ENCODE data around the gene ZNF644.
A peak's percentile ranks its signal among the peaks of the same experiment; 100 is the strongest.
"Not testable (repeated sequence)": the region's sequence is repeated elsewhere in the genome, so short reads cannot be mapped to it uniquely, and the experiment has no call there.

Gene ZNF644

DNA sequence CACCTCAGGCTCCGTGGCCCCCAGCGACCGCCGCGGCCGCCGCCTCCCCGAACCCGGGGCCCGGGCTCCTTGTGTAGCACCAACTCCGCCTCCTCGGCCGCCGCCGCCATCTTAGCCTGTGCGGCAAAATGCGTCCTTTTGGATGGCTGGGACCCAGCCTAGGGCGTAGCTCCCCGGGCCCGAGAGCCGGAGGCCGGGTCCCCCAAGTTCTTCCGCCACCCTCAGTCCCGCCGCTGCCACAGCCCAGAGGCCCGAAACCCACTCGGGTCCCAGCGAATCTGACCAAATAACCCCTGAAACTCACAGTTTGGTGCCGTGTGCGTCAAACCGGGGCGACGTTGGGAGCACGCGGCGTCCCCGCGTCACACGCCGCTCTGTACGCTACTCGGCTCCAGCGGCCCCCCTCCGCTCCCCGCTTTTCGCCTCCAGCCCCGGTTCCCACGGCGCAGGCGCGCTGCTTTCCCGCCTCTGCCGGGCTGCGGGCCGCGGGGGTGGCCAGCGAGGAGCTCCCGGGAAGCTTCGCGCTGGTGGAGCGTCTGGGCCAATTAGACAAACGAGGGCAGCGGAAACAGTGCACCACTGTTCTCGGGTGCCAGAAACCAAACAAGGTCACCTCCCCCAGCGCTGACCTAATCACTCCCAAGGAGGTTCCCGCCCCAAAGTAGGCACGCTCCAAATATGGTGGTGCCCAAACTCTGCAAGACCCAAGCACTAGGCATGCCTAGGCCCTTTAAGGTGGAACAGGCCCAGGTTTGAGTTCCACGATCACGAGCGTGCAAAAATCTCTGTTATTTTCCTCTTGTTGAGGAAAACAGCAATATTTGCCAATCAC lies at the start of gene ZNF644:
Gene ZNF644, minus strand, starts transcription at position 350 of the 832 bp plus-strand sequence. CDS start 39,682 bp downstream, outside the sequence.
- peak; percentile 94 for DNase-seq

DNA sequence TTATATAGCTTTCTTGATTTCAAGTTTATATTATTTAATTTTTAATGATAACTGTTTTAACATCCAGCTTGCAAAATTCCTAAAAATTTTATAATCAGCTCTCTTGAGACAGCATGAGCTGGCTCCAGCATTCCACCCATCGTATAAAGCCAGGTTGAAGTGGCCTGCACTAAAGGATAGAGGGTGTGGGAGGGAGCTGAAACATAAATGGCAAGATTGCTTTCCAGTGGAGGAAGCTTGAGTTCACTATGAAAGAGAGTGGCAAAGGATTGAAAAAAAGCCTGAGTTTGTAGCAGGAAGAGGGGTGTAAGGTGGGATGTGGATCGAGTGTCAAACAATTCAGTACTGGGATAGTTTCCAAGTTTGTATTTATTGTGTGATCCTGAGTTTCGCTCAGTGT lies 48.5 kb upstream of the ZNF644 start:
- DNase-seq: peak; percentile 6

DNA sequence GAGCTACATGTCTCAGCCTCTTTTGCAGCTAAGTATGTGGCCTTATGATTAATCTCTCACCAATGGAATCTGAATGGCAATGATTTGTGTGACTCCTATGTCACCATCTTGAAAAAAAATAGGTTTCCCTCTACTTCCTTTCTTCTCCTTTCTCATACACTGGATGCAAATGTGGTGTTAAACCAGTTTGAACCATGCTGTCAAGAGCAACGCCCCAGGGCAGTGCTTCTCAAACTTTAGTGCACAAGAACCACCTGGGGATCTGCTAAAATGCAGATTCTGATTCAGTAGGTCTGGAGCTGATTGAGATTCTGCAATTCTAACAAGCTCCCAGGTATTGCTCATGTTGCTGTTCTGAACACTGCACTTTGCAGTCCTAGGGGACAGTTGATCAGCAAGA lies 44.7 kb upstream of the ZNF644 start:
- no peak for DNase-seq

DNA sequence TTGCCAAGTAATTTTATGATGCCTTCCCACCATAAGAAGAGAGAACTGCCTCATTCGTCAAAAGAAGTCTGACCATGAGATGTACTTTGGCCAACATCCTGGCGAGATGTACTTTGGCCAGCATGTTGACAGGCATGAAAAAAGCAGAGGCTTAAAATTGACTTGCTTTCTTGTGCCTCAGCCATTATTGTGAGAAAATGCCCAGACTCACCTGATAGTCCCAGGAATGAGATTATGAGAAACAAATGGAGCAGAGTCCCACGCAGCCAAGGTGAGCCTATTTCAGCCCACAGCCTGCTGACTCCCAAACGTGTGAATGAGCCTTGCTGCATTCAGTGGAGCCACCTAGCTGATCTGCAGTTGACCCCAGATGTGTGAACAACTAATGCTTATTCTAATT lies 43.5 kb upstream of the ZNF644 start:
- DNase-seq: no peak

DNA sequence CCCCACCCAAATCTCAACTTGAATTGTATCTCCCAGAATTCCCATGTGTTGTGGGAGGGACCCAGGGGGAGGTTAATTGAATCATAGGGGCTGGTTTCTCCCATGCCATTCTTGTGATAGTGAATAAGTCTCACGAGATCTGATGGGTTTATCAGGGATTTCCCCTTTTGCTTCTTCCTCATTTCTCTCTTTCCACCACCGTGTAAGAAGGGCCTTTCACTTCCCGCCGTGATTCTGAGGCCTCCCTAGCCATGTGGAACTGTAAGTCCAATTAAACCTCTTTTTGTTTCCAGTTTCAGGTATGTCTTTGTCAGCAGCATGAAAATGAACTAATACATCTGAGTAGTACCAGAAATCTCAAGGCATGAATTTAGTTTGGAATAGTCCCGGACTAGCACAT lies 41.6 kb upstream of the ZNF644 start:
- not testable (repeated sequence) for DNase-seq

DNA sequence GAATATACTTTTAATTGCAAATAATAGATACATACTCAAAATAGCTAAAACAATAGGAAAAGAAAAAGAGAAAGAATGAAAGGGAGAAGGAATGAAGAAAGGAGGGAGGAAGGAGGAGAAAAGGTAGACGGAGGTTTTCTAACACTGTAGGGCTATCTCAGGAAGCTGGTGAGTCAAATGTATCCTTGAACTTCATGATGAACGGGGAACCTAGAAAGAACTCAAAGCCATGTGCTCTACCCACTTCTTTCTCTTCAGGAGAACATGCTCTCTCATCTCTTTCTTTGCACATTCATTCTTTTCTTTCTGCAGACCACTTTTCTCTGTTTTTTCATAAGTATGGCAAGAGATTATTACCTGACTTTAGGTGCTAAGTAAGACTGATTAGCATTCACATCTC lies 37.3 kb upstream of the ZNF644 start:
- no peak for DNase-seq

DNA sequence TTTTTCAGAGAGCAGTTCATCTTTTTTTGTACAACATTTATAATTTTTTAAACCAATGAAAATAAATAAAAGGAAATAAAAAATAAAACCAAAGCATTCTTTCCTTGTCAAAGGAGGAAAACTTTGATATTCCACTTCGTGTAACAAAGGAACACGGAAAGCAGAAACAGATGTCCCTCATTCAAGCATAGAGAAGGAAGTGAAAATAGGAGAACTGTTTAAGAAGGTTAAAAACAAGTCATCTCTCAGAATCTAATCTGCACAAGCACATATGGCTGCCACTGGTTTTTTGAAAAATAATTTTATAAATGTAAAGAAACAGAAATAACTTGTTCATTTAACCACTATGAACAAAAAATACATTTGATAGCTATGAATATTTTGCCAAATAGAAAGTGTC lies 35.9 kb upstream of the ZNF644 start:
- no peak for DNase-seq

DNA sequence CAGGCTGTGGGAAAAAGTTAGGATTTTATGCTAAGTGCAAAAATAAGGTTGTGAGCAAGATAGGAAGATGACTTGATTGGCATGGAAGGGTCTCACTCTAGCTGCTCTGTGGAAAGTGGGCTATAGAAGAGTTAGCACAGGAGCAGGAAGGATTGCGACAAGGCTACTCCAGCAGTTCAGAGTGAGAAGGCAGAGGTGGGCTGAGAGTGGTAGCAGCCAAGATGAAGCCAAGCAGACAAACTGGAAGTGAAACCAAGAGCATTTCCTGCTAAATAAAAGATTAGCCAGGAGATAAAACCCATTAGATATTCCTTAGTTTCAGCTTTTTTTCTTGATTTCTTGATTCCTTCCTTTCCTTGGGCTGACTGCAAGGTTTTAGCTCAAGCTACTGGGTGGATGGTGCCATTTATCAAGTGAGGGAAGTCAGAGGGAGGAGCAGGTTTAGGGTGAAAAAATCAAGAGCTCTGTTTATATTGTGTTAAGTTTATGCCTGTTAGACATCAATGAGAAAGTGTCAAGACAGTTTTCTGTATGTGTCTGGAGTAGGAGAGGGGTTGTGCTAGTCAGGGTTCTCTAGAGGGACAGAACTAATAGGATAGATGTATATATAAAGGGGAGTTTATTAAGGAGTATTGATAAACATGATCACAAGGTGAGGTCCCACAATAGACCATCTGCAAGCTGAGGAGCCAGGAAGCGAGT lies 33.1 kb upstream of the ZNF644 start:
- no peak for DNase-seq

DNA sequence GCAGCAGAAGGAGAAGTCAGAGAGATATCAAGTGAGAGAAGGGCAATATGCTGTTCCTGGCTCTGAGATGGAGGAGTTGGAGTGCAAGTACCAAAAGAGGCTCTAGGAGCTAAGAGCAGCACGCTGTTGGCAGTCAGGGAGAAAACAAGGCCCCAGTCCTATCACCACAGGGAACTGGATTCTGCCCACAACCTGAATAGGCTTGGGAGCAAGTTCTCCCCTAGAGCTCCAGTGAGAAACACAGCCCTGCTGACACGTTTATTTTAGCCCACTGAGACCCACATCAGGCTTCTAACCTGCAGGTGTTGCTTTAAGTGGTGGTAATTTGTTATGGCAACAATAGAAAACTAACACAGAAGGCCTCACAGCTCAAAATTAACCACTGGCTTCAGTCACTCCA lies 31.8 kb upstream of the ZNF644 start:
- DNase-seq: no peak

DNA sequence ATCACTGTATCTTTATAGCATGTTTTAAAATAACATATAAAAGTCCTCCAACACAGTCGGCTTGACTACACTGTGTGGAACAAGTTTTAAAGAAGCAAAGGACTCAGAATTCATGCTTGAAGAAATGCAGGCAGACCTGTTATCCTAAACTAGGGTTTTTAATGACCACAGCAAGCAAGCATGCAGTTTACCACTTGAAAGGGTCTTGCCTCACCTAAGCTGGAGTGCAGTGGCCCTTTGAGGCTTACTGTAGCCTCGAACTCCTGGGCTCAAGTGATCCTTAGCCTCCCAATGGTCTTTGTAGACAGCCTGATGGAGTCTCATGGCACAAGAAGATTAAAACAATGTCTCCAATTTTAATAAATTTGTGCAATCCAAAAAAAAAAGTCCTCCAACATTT lies 27.7 kb upstream of the ZNF644 start:
- DNase-seq: not testable (repeated sequence)

DNA sequence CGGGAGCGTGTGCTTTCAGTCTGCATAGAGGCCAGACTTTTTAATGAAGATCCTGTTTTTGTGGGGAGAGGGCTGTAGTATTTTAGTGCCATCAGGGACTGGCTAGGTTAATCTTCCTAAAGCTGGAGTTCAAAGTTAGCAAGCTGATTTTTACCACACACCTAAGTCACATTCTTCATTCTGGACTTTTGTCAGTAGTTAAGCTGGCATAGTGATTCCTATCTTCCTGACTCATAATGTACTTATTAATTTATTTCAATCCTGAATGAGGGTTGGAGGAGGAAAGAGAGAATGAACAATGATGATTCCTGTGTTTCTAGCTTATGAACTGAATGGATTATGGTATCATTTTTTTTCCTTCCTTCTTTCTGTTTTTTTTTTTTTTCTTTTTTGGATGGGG lies 24.9 kb upstream of the ZNF644 start:
- DNase-seq: no peak

DNA sequence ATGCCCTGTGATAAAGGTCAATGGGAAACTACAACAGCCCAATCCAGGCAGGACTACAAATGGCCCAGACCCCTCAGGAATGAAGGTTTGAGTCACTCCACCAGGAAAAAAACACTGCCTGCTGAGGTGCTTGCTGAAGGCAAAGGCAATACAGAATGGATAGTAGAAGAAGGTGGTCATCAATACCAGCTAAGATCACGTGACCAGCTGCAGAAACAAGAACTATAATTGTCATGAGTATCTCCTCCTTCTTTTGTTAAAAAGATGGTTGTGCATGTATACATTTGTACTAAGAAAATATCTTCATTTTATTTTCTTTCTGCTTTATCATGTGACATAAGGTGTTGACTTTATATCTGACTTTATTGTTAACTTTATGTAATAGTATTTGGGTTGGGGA lies 23.4 kb upstream of the ZNF644 start:
- DNase-seq: no peak

DNA sequence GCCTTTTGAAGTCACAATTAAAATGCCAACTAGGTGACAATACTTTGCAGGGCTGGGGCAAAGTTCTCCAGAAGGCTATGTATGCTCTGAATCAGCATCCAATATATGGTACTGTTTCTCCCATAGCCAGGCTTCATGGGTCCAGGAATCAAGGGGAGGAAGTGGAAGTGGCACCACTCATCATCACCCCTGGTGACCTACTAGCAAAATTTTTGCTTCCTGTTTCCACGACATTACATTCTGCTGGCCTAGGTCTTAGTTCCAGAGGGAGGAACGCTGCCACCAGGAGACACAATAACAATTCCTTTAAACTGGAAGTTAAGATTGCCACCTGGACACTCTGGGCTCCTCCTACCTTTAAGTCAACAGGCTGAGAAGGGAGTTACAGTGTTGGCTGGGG lies 22.9 kb upstream of the ZNF644 start:
- DNase-seq: not testable (repeated sequence)

DNA sequence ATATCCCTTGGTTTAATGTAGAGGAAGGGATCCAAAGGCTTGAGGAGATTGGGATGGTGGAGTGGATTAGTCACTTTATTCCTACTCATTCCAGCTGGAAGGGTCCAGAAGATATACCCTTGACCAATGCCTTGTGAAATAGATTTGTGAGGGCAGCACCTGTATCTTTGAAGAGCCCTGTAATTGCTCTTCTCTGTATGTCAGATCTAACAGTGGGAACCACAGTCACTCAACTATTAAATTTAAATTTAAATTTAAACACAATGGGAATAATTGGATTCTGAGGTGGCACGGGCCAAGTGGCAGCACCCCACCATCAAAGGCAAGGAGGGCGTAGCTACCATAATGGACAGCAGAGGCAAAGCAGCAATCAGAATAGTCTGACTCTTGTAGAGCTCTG lies 20.5 kb upstream of the ZNF644 start:
- DNase-seq: not testable (repeated sequence)

DNA sequence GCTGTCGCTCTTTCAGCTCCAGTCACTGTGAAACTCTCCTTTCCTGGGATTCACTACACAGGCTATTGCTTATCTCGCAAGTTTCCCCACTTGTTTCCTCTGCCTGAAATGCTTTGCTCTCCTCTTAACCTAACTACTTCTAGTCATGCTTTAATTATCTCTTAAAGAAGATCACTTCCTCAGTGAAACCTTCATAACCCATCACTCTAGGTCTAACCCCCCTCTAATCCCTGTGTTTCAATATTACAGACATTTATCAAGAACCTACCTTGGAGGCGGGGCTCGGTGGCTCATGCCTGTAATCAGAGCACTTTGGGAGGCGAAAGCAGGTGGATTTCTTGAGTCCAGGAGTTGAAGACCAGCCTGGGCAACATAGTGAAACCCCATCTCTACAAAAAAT lies 16.7 kb upstream of the ZNF644 start:
- DNase-seq: no peak

DNA sequence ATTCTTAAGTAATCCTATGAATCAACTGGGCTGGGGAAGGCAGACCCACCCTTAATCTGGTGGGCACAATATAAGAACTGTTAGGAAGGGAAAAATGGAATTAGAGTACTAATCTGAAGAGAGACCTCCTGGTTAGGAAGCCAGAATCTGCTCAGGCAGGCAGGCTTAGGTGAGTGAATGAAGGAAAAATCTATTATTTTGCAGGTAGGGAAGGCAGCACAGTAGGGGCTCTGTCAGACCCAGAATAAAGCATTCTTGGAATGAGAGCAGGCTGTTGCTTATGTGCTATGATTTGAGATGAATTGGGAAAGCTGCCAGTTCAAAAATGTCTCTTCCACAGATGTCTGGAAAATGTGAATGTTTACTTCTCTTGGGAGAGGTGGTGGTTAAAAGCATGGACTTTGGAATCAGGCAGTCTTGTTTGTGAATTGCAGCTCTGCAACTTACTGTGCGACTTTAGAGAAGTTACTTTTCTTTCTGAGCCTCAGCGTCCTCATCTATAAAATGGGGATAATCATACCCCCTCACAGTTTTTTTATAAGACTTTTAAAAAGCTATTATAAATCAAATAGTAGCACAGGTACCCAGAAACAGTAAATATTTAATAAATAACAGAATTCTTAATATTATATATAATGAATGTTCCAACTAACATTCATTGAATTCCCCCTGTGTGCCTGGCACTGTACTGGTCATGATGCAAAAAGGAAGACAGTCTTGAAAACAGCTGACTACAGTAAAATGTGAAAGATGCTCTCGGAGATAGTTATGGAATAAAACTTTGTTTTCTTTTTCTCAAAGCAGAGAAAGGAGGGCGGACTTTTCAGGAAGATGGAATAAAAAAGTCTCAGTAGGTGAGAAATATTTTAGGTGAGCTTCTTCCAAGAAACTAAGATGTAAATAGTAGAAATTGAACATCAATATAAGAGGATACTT lies 15.3 kb upstream of the ZNF644 start:
- no peak for DNase-seq

DNA sequence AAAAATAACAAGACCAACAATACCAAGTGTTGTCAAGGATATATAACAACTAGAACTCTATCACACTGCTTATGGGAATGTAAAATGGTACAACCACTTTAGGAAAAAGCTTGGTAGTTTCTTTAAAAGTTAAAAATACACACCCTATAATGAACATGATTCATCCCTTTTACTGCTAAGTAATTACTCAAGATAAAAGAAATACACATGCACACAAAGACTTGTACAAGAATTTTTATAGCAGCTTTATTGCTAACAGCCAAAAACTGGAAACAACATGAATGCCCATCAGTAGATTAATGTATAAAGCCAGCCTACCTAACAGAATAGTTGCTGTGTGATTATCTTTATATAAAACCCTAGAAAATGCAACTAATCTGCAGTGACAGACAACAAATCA lies 10.5 kb upstream of the ZNF644 start:
- no peak for DNase-seq

DNA sequence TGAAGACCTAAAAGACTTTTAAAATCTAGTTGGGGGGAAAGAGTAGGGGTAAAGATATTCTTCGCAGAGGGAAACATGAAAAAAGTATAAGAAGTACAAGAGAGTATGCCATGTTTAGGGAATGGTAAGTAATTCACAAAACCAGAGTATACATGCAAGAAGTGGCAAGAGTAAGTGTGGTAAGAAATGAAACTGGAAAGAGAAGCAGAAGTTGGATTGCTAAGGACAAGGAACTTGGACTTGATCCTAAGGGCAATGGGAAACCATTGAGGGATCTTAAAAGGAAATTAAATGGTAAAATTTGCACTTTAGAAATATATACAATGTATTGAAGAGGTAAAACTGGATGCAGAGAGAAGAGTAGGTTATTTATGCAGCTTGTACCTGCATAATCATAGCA lies 9.2 kb upstream of the ZNF644 start:
- DNase-seq: no peak

DNA sequence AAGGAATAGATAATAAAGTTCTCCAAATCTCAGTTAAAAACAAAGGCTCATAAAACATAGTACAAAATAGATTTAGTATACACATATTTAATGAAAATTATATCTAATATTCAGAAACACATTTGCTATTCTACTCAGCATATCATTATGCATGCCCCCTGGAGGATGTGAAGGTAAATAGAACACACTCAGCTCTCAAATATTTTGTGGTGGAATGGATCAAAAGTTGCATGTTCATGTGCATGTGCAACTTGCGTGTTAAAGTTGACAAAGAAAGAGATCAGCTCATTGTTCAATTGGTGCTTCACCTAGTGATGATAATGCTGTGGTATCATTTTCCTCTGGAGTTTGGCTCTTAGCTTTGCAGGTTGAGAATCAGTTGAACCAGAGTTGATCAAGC lies 4.9 kb upstream of the ZNF644 start:
- no peak for DNase-seq

DNA sequence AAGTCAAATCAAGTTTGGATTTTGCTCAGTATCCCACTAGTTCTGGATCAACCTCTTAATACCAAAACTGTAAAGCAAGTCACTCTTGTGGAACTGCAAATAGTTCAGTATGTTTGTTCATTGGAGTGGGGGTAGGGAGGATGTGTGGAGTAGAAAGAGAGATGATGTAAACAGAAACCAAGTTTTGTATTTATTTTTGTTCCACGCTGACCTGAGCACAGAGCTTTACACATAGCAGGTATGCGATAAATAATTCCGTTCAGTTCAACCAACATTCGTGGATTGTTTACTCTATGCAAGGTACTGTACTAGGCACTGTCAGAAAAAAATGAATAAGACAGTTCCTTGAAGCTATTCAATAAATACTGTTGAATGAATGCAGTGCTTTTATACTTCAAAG lies 4.5 kb upstream of the ZNF644 start:
- DNase-seq: no peak

DNA sequence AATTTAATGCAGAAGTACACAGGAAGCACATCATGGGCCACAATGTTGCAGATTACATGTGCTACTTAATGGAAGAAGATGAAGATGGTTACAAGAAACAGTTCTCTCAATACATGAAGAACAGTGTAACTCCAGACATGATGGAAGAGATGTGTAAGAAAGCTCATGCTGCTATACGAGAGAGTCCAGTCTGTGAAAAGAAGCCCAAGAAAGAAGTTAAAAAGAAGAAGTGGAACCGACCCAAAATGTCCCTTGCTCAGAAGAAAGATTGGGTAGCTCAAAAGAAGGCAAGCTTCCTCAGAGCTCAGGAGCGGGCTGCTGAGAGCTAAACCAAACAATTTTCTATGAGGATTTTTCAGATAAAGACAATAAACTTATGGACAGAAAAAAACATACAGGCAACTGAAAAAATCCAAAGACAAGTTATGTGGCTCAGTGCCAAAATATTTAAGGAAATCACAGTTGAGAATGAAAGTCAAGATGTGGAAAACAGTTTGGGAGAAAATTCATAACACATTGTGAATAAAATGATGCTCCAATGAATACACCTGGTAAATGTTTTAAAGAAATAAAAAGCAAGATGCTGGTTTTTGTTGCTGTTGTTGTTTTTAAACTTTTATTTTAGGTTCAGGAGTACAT lies 2.8 kb upstream of the ZNF644 start:
- no peak for DNase-seq

DNA sequence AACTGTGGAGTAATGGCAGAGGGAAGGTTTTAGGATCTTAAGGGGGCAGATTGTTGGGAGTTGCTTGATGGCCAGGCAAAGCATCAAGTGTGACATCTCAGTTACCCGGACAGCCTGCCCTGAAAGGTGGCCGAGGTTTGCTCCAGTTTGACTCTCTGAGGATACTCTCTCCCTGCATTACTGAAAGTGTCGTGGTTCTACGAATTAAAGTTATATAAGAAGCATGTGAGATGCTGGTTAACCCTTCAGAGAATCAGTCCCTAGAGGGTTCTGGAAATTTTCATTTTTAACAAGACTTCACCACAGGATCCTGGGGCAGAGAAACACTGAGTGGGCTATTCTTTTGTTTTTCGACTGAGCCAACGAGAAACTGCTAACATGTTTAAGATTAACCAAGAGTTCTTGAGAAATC lies 689 bp upstream of the ZNF644 start:
- no peak for DNase-seq
